Skin epidermis (tissue), 12 donors: ENCODE data around the gene FZD10.

ENCODE experiments used
- H3K27ac ChIP-seq, 21 experiments: fragments of 200-600 bp; sonication (generic) in 11 of 21; one replicate each; pipeline ENCODE4 v1.5.0; 2020; ENCODE audit warnings: mild to moderate bottlenecking in 3 of 21, inconsistent platforms in 2 of 21, moderate library complexity in 2 of 21
- H3K4me3 ChIP-seq, 7 experiments: fragments of 200-600 bp; sonication (generic) in 2 of 7; one replicate each; pipeline ENCODE4 v1.5.0; 2020; ENCODE audit warnings: inconsistent platforms in 2 of 7, mild to moderate bottlenecking in 2 of 7, moderate library complexity in 1 of 7

FZD10 gene

DNA sequence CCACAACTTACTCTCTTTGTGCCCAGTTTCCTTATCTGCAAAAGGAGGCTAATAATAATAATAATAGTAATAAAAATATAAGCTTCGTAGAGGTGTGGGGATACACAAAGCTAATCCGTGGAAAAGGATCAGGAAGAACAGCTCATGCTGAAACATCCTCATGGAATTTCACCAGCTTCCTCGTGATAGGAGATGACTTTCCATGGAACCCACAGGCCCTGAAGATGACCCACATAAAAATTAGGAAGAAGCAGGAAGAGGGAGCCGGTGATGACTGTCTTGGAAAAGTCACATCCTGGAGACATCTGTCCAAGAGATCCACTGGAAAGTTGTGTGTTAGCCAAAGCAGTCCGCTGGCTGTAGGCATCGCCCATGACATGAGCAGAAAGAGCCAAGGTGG lies 31.9 kb upstream of the FZD10 start:
- H3K27ac ChIP-seq: no peak overlapping the region

DNA sequence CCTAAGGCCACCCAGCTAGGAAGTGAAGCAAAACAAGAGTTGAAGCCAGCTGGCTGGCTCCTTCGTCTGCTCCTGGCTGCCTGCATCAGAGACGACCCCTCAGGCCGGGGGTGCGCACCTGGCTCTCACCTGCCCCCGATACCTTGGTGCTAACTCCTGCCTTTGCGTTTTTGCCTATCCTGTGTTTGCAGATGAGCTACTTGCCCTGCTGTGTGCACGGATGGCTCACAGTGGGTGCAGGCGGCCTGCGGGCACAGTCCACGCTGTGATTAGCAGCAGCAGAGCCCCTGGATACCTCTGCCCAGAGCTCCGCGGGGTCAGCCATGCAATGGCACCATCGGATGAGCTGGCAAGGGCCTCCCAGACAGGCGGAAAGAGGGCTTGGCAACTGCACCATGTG lies 31.2 kb upstream of the FZD10 start:
- Histone ChIP-seq H3K4me3 (no peak overlapping the region), H3K27ac (no peak overlapping the region)

More for the DNA sequence above, 31.9 kb upstream of the FZD10 start:
- H3K4me3 ChIP-seq: no peak overlapping the region

DNA sequence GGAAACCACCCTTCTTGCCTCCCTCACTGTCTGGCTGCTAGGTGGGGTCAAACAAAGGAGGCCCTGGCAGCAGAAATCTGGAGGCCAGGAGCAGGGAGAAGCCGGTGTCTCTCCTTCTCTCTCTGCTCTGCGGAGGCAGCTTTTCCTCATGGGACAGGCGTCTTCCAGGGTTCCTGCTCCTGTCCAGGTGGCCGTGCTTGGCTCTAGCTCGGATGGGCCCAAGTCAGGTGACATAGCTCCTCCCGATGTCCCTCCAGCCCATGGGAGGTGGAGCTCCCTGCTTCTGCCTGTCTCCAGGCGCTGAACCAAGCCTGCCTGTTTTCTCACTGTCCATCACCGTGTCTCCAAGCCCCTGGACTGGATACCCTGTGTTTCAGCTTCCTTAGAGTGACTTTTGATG lies 30.5 kb upstream of the FZD10 start:
- Histone ChIP-seq H3K4me3 (no peak overlapping the region), H3K27ac (no peak overlapping the region)

DNA sequence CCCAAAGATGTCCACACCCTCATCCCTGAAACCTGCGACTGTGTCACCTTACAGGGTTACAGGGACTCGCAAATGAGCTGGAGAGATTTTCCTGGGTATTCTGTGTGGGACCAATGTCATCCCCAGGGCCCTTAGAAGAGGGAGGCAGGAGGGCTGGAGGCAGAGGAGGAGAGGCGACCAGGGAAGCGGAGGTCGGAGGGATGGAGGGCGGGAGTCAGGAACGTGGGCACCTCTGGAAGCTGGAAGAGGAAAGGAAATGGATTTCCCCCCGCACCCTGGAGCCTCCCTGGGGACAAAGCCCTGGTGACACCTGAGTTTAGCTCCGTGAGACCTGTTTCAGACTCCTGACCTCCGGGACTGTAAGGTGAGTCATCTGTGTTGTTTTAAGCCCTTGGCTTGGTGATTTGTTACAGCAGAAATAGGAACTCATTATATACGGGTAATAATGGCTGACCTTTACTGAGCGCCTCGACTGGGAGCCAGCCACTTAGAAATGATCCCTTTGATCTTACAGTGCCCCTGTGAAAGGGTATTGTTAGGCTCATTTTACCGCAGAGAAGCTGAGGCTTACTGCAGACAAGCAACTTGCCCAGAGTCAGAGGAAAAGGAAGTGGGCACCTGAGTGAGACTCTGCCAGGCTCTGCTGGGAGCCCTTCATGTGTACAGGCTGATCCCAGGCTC lies 29.3 kb upstream of the FZD10 start:
- no peak overlapping the region for H3K4me3 ChIP-seq
- H3K27ac ChIP-seq: no peak overlapping the region

DNA sequence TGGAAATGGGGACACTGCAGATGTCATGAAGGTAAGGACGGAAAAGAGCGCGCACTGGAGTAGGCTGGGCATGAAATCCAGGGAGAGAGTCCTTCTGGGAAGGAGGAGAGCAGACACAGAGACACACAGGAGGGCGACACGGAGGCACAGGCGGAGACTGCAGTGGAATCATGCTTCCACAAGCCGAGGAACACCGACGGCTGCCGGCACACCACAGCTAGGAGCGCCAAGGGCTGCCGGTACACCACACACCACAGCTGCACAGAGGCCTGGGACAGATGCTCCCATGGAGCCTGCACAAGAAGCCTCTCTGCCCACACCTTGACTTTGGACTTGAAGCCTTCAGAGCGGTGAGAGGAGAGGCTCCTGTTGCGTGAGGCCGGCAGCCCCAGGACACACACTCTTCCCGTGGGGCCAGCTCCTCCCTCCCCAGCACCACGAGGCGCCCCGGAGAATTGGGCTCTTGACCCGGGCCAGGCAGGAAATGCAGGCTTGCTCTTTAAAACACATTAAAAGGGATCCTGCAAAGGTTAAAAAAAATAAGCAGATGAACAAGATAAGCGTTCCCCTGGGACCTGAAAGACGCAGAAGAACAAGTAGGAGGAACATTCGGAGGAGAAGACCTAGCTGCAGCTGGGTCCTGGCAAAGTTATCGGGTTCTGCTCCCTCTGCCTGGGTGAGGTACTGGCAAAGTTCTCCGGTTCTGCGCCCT lies 28.3 kb upstream of the FZD10 start:
- H3K4me3 ChIP-seq: no peak overlapping the region

DNA sequence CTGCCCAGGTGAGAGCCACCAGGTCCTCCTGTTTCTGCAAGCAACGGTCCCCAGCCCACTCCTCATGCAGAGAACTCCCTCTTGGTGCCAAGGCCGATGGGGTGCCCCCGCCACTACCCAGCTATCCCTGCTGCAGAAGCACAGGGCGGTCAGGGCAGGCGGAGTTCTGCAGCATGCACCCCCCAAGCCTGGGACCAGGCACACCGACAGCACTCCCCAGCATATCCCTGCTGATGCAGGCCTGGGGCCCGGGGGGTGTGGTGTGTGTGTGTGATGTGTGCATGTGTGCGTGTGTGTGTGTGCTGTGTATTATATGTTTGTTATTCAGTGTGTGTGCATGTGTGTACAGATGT lies 27.7 kb upstream of the FZD10 start:
- H3K4me3 ChIP-seq: no peak overlapping the region

More for the DNA sequence above, 28.3 kb upstream of the FZD10 start:
- H3K27ac ChIP-seq: no peak overlapping the region

DNA sequence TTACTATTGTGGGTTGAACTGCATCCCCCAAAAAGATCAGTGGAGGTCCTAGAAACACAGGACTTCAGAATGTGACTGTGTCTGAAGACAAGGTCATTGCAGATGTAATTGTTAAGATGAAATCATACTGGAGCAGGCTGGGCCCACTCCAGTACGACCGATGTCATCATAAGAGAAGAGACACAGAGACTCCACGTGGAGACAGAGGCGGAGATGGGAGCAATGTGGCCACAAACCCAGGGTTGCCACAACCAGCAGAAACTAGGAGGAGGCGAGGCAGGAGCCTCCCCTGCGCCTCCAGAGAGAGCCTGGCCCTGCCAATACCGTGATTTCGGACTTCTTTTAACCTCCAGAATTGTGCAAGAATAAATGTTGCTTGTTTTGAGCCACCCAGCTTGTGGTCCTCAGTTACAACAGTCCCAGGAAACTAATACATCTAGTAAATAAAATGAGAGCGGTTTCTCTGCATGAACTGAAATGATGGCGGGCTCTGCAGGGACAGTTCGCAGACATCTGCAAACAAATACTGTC lies 25.7 kb upstream of the FZD10 start:
- Histone ChIP-seq H3K27ac (peak overlapping the region in 4 of 21 experiments; percentile 9 to 66 (median 32)), H3K4me3 (no peak overlapping the region)

More for the DNA sequence above, 27.7 kb upstream of the FZD10 start:
- no peak overlapping the region for H3K27ac ChIP-seq

DNA sequence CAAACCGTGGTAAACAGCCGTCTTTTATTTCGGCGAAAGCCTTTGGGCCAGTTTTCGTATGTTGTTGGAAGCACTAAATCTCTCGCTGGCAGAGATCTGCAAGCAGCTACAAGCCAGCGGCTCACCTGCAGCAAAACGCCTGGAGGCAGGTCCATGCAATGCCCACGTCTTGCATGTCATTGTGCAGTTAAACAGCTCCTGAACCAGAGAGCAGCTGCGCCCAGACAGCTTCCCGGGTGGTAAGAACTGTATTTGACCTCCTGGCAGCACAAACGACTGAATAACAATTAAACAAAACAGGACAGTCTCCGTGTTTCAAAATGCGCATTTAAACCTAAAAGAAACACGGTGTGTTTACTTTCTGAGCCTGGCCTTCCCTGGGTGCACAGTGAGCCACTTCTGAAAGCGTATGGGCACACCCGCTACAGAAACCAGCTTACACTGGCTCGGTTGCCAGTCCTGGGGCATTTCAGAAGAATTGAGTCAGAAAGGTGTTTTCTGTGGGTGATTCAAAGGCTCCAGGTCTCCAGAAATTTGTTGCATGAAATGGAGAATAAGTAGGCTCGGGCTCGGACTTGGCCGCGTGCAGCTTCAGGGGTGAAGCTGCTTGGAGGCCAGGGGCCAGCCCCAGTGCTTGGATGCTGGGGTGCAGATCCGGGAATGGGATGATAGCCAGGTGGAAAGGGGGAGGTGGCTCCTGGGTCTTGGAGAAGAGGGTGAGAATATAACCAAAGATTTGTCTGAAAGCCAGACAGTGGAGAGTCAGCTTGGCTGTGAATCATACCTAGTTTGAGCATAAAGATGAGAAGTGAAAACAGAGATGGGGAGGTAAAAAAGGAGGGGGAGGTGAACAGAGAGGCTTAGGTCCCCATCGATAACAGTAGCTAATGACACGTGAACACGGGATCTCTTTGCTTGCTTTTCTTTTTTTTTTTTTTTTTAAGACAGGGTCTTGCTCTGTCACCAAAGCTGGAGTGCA lies 24.9 kb upstream of the FZD10 start:
- no peak overlapping the region for H3K4me3 ChIP-seq
- peak overlapping the region in 4 of 21 experiments; percentile 11 to 66 (median 32) for H3K27ac ChIP-seq

DNA sequence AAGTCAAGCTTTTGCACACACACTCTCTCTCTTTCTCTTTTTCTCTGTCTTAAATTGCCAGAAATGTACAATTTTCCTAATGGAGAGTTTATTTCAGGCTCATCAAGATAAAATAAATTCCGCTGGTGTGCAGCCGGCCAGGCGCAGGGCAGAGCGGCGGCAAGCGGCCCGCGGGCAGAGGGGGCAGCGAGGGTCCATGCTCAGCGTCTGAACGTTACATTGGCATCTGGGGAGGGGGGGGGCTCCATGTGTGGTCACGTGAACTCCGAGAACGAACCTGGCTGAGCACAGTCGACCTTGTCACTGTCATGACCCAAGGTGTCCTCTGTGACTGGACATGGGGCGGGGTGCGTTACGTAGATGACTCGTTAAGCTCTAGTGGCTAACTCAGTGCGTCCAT lies 23.8 kb upstream of the FZD10 start:
- Histone ChIP-seq H3K27ac (no peak overlapping the region), H3K4me3 (no peak overlapping the region)

DNA sequence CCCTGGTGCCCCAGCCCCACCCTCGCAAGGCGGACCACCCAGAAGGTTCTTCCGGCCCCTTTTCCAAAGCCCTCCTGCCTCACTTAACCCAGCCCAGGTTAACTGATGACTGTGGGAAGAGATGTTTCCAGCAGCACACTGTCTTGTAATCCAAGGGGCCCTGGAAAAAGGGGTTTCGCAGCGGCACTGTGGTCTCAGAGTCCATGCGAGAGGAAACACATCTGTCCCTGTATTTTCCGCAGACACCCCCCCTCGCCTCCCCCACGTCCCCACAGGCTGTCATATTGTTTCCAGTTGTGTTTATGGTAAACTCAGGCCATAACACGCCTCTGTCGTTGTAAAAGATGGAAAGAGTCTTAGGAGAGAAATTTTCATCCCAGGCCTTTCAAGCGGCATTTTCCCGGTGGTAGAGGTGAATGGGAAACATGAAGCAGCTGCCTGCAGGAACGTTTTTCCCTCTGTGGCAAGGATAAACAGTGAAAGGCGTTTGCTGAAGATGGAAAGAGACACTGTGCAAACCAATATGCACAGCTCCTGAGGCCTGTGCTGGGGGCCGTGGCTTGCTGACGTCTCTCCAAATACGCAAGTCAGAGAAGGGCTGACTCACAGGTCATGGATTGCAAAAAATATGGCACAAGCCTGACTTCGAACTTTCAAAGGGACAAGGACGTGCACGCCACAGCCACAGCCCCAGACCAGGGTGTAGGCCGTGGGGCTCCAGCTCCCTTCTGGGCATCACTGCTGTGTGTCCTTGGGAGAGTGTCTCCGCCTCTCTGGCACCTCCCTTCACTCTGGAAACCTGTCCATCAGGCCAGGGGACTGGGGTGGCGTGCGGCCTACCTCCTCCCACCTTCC lies 22.5 kb upstream of the FZD10 start:
- Histone ChIP-seq H3K27ac (peak overlapping the region in 2 of 21 experiments; percentile 14 to 31), H3K4me3 (no peak overlapping the region)

DNA sequence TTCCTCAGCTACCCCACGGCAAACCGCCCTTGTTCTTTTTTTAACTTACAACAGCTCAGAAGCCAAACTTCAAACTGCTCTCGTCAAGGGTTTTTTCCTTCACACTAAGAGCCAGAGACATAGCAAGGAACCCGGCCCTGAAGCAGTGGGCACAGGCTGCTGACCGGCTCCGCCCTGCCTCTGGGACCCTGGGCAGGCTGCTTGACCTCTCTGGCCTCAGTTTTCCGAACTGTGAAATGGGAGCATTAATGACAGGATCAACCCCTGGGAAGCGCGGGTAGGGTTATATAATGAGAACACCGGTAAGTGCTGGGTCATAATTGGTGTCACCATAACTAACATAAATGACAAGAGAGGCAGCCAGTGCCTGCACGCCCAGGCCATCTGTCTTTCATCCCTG lies 21.2 kb upstream of the FZD10 start:
- Histone ChIP-seq H3K4me3 (no peak overlapping the region), H3K27ac (peak overlapping the region in 1 of 21 experiments; percentile 31)

DNA sequence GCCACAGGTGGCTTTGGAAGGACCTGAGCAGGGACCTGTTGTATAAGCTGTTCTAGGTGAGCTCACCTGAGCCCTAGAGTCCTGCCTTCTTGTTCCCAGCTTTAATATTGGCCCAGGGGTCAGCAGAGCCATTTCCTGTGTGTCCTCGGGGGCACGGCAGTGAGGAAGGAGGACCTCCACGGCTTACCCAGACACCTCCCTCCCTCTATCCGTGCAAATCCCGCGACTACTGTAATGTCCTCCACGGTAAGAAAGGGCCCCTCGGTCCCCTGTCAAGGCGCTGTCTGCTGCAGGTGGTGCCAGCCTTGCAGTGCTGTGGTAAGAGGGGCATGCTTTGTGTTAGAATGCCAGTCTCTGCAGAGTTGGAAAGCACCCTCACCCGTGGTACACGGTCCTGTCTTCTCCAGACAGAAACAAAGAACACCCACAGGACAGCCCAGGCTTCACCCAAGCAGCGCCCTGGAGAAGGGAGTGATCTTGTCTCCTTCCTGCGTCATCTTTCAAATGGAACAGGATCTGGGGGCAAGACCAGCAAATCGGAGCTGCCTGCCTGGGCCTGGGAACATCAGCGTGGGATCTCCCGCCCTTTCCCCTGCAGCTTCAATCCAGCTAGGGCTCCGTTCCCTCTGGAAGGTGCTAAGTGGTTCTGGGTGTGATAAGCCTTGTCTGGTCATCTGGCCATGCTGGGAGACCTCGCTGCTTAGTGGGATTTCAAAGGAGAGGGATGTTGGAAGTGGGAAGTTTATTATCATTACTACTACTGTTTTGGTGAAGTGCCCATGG lies 20.2 kb upstream of the FZD10 start:
- peak overlapping the region in 4 of 21 experiments; percentile 7 to 49 (median 28) for H3K27ac ChIP-seq
- no peak overlapping the region for H3K4me3 ChIP-seq

DNA sequence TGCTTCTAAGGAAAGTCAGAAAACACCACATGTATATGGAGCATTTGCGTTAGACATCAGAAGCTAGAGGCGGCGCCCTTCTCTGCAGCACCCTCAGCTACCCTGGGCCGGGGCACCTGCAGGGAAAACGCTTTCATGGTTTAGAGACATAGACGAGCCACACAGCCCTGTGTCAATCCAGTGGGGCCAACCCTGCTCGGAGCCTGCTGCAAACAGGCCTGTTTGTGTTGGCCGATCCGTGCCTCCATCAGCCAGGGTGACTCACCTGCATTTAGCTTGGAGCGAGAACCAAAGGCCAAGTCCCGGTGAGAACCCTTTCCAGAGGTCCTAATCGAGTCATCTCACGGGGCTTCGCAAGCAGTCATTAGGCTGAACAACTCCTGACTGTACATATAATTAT lies 19.5 kb upstream of the FZD10 start:
- Histone ChIP-seq H3K27ac (peak overlapping the region in 3 of 21 experiments; percentile 7 to 49 (median 23)), H3K4me3 (no peak overlapping the region)

DNA sequence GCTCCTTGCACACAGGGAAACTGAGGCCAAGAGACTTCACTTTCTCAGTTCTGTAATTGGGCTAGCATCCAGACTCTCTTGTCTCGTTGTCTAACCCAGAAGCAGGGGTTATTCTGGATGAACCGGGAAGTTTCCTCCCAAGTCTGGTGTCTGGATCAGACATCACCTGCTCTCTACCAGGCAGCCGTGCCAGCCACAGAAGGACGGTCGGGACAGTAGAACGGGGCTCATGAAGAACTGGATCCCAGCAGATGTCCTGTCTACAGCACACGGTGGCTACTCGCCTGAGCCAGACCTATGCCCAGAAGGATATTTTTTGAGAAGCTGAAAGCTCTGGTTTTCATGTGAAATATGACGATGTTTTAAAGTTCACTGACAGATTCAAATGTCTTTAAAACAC lies 19.1 kb upstream of the FZD10 start:
- no peak overlapping the region for H3K4me3 ChIP-seq
- H3K27ac ChIP-seq: peak overlapping the region in 3 of 21 experiments; percentile 13 to 49 (median 23)

DNA sequence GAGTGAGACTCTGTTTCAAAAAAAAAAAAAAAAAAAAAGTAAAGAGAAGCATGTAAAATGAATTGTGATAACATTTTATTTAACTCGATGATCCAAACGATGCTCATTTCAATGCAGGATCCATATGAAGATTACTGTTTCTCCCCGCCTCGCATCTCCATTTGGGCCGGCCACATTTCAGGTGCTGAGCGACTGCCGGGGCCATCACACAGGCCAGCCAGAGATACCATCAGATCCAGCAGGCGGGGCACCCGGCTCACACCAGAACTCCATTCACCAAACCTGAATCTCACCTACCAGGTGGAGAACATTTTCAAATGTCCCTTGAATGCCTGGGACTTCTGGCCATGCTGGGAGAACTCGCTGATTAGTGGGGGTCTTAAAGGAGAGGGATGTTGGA lies 18.0 kb upstream of the FZD10 start:
- H3K27ac ChIP-seq: no peak overlapping the region

DNA sequence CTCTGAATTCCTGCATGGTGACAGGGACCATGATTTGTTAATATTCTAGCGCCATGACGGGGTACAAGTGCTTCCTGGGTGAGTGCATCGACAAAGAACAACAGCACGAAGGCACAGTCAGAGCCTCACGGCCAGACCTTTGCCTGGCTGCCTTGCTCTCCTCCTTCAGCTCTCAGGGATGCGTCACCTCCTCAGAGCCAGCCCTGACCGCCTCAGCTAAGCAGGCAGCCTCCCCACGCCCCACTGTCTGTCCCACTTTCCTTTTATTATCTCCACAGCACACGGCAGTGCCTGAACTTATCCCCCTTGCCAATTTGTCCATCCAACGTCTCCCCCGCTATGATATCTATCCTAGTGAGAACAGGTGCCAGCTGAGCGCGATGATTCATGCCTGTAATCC lies 16.5 kb upstream of the FZD10 start:
- Histone ChIP-seq H3K4me3 (no peak overlapping the region), H3K27ac (no peak overlapping the region)

More for the DNA sequence above, 18.0 kb upstream of the FZD10 start:
- no peak overlapping the region for H3K4me3 ChIP-seq

DNA sequence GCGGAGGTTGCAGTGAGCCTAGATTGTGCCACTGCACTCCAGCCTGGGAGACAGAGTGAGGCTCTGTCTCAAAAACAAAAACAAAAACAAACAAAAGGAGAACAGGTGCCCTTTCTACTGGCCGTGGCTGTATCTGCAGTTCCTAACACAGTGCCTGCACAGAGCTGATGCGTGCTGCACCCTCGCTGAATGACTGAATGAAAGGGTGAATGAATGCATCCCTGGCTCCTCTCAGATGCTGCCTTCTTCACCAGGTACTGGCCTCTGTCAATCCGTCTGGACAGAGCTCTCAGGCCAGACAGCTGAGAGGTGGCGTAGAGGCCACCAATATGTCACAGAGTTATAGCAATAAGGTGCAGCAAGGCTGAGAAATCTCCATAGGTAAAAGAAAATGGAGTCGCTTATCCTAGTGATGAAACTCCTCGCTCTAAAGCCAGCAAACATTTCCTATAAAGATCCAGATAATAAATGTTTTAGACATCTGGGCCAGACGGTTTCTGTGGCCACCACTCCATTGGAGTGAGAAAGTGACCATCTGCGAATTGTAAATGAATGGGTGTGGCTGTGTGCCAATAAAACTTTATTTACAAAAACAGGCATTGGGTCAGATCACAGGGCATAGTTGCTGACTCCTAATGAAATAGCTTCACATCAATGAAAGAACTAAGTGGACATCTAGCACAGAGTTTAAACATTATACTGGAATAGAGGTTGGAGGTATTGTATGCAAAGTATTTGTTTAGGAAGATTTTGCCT lies 15.9 kb upstream of the FZD10 start:
- no peak overlapping the region for H3K4me3 ChIP-seq
- H3K27ac ChIP-seq: no peak overlapping the region
